Activated CD8-positive, alpha-beta T cell treated with anti-CD3 and anti-CD28 coated beads for 36 hours (primary cell): Measurements from ENCODE around the gene ACTL10. TPM values are rescaled to one million over a fixed set of nuclear protein-coding genes. Genes with fewer than 3 reads are reported as not detected.

Experiments
- ATAC-seq: fragments of 200-7000 bp; cut with Tn5 transposase; one replicate; pipeline ENCODE4 v1.10.0; 2021; ENCODE audit warnings: mild to moderate bottlenecking, moderate library complexity
- CTCF ChIA-PET: fragments of 350-600 bp; sonication (Branson Sonifier 250); formaldehyde crosslinking; loops from one replicate; lab custom pipeline; 2021; ENCODE audit warnings: antibody characterized with exemption; lab: Charles Lee
- POLR2A ChIA-PET: fragments of 350-600 bp; sonication (Branson Sonifier 250); formaldehyde crosslinking; loops from one replicate; lab custom pipeline; 2021; ENCODE audit warnings: antibody characterized with exemption; lab: Charles Lee
- DNase-seq: peaks from one replicate; pipeline ENCODE4 v3.0.0-alpha.2; 2020
- H3K27ac Mint-ChIP-seq: one replicate; pipeline ENCODE4 v1.8.0; 2021; ENCODE audit warnings: mild to moderate bottlenecking, mixed read lengths
- H3K27me3 Mint-ChIP-seq: one replicate; pipeline ENCODE4 v1.8.0; 2021; ENCODE audit warnings: mixed read lengths
- H3K36me3 Mint-ChIP-seq: one replicate; pipeline ENCODE4 v1.8.0; 2021; ENCODE audit warnings: low read depth, mixed read lengths
- H3K4me1 Mint-ChIP-seq: one replicate; pipeline ENCODE4 v1.8.0; 2021; ENCODE audit warnings: low read depth, mixed read lengths
- H3K4me3 Mint-ChIP-seq: one replicate; pipeline ENCODE4 v1.8.0; 2021; ENCODE audit warnings: mild to moderate bottlenecking, moderate library complexity, mixed read lengths
- H3K9me3 Mint-ChIP-seq: one replicate; pipeline ENCODE4 v1.8.0; 2021; ENCODE audit warnings: mixed read lengths
- intact Hi-C: fragments of 100-400 bp; cut with micrococcal nuclease; formaldehyde crosslinking; loops from one replicate; pipeline ENCODE4 v1.10.0; 2022
- total RNA-seq, 2 experiments: library from RNA; stranded (reverse); gene quantifications; one replicate each; pipeline ENCODE4 v1.2.3, GENCODE V29; 2021
- TF ChIP-seq, protein P1 (sequence below): fragments of 200-600 bp; IDR thresholded peaks from one replicate; pipeline ENCODE4 v1.8.0; 2022; ENCODE audit warnings: antibody characterized with exemption, mild to moderate bottlenecking

The ACTL10 gene
- total RNA-seq, 2 experiments from 2014 or later = 2.4 TPM

DNA sequence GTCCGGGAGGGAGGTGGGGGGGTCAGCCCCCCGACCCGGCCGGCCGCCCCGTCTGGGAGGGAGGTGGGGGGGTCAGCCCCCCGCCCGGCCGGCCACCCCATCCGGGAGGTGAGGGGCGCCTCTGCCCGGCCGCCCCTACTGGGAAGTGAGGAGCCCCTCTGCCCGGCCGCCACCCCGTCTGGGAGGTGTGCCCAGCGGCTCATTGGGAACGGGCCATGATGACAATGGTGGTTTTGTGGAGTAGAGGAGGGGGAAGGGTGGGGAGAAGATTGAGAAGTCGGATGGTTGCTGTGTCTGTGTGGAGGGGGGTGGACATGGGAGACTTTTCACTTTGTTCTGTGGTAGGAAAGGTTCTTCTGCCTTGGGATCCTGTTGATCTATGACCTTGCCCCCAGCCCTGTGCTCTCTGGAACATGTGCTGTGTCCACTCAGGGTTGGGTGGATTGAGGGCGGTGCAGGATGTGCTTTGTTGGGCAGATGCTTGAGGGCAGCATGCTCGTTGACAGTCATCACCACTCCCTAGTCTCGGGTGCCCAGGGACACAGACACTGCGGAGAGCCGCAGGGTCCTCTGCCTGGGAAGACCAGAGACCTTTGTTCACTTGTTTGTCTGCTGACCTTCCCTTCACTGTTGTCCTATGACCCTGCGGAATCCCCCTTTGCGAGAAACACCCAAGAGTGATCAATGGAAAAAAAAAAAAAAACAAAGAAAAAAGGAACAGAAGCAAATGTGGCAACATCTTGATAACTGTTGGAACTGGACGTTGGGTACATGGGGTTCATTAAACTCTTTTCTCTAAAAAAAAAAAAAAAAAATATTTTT is 35.1 kb downstream of the ACTL10 start:
- H3K9me3 Mint-ChIP-seq = no peaks in the 10 kb centered on the region
- TF ChIP-seq, protein P1, sequence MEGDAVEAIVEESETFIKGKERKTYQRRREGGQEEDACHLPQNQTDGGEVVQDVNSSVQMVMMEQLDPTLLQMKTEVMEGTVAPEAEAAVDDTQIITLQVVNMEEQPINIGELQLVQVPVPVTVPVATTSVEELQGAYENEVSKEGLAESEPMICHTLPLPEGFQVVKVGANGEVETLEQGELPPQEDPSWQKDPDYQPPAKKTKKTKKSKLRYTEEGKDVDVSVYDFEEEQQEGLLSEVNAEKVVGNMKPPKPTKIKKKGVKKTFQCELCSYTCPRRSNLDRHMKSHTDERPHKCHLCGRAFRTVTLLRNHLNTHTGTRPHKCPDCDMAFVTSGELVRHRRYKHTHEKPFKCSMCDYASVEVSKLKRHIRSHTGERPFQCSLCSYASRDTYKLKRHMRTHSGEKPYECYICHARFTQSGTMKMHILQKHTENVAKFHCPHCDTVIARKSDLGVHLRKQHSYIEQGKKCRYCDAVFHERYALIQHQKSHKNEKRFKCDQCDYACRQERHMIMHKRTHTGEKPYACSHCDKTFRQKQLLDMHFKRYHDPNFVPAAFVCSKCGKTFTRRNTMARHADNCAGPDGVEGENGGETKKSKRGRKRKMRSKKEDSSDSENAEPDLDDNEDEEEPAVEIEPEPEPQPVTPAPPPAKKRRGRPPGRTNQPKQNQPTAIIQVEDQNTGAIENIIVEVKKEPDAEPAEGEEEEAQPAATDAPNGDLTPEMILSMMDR = no peak
- H3K4me1 Mint-ChIP-seq = no peaks in the 10 kb centered on the region
- H3K36me3 Mint-ChIP-seq = no peaks in the 10 kb centered on the region
- H3K27ac Mint-ChIP-seq = no peak overlapping the region
- DNase-seq = no peak
- intact Hi-C loops = no loop called here
- ATAC-seq = no peak
- no peak overlapping the region for H3K4me3 Mint-ChIP-seq
- POLR2A ChIA-PET = no interaction called here
- no peaks in the 10 kb centered on the region for H3K27me3 Mint-ChIP-seq
- CTCF ChIA-PET = no interaction called here

DNA sequence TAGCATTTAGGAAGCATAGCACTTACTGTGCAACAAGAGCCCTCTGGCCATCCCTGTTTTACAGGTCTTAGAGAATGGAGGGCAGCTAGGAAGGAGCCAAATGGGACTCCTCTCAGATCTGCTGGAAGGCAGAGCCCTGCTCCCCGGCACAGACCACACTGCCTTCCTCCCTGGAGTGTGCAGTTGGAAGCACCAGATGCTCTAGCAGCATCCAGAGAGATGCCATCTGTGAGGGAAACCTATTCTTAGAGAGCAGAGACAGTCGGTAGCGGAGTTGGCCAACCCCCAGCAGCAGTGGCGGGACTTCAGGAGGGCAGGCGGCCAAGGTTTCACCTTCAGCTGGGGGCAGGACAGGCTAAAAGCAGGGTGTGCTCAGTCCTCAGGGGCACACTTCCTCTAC is 36.1 kb downstream of the ACTL10 start:
- Mint-ChIP-seq H3K36me3 (no peaks in the 10 kb centered on the region), H3K4me3 (no peak overlapping the region), H3K27ac (no peak overlapping the region), H3K9me3 (no peaks in the 10 kb centered on the region), H3K27me3 (no peaks in the 10 kb centered on the region), H3K4me1 (no peaks in the 10 kb centered on the region)
- intact Hi-C loops = no loop called here
- ChIA-PET POLR2A (no interaction called here), CTCF (no interaction called here)
- no peak for DNase-seq
- TF ChIP-seq, protein P1 = no peak
- no peak for ATAC-seq

DNA sequence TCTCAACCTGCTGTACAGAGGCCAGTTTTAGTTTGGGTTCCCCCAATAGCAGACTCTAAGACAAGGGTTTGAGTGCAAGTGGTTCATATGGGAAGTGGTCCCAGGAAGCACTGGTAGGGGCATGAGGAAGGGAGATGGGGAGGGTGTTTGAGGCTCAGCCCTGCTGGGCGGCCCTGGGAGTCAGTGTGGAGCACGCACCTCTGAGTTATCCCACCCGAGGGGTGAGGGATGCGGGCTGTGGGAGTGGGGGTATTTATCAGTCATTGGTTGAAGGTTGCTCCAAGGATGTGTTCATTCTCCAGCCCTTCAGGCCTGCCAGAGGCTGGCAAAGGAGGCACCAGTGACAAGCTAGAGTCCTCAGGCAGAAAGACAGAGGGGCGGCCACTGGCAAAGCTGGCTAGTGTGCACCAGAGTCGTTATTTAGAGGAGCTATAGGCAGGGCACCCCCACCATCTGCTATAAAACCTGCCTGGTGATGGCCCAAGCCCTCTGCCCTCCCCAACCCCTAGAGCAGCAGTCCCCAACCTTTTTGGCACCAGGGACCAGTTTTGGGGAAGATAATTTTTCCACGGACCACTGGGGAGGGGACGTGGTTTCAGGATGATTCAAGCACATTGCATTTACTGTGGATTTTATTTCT is 36.9 kb downstream of the ACTL10 start:
- H3K36me3 Mint-ChIP-seq = no peaks in the 10 kb centered on the region
- TF ChIP-seq, protein P1 = no peak

DNA sequence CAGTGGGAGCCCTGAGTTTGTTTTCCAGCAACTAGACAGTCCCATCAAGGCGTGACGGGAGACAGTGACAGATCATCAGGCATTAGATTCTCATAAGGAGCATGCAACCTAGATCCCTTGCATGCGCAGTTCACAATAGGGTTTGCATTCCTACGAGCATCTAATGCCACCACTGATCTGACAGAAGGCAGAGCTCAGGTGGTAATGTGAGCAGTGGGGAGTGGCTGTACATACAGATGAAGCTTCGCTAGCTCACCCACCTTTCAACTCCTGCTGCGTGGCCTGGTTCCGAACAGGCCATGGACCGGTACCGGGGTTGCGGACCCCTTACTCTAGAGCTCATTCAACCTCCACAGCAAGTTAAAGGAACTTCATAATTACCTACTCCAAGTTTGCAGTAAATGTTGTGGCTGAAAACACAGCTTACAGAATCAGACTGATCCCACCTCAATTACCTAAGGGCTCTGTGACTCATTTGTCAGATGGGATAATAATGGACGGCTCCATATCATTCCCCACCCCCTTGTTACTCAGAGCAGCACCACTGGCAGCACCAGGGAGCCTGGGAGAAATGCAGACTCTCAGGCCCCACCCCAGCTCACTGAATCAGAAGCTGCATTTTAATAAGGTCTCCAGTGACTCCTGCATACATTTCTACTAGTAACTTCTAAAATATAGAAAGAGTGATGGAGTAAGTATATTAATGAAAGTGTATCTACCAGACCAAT is 37.6 kb downstream of the ACTL10 start:
- intact Hi-C loops = no loop called here
- Mint-ChIP-seq H3K4me1 (peaks cover 5% of the 10 kb centered on the region), H3K36me3 (no peaks in the 10 kb centered on the region), H3K27ac (no peak overlapping the region), H3K4me3 (no peak overlapping the region), H3K9me3 (no peaks in the 10 kb centered on the region), H3K27me3 (no peaks in the 10 kb centered on the region)
- ChIA-PET CTCF (no interaction called here), POLR2A (interaction anchor here (0.6 to 1.2 kb wide), 2 partner anchors 25 to 28 kb away, joined by 3 read pairs; partner anchors contain the start of gene ZNF341)
- DNase-seq (no peak), ATAC-seq (no peak)
- TF ChIP-seq, protein P1 = no peak

More for the DNA sequence above, 36.9 kb downstream of the ACTL10 start:
- ATAC-seq (no peak), DNase-seq (no peak)
- Mint-ChIP-seq H3K4me1 (no peaks in the 10 kb centered on the region), H3K9me3 (no peaks in the 10 kb centered on the region), H3K27ac (no peak overlapping the region), H3K4me3 (no peak overlapping the region), H3K27me3 (no peaks in the 10 kb centered on the region)
- ChIA-PET POLR2A (interaction anchor here (0.6 to 1.2 kb wide), 2 partner anchors 24 to 28 kb away, joined by 3 read pairs; partner anchors contain the start of gene ZNF341), CTCF (no interaction called here)
- intact Hi-C loops = no loop called here
